LoVo (cell line): ENCODE data around the gene HCAR1.
"Not testable (repeated sequence)": the region's sequence is repeated elsewhere in the genome, so short reads cannot be mapped to it uniquely, and the experiment has no call there.

Experiments
- DNase-seq: peaks from one replicate; pipeline ENCODE4 v3.0.0-alpha.2; 2016; ENCODE audit warnings: low spot score

Gene HCAR1

GRCh38 chr12:122721057-122721545 is 9.5 kb downstream of the HCAR1 start:
- DNase-seq: no peak

GRCh38 chr12:122716658-122717057 is 14.0 kb downstream of the HCAR1 start, which contains the start of gene HCAR3:
HCAR3 (minus strand) TSS chr12:122716811; CDS start chr12:122716737, 74 bp downstream.
- not testable (repeated sequence) for DNase-seq

GRCh38 chr12:122715211-122715610 is 15.4 kb downstream of the HCAR1 start:
- not testable (repeated sequence) for DNase-seq

GRCh38 chr12:122713491-122714188 is 17.0 kb downstream of the HCAR1 start:
- DNase-seq: not testable (repeated sequence)

- not testable (repeated sequence) for DNase-seq
These were observed 19.4 kb downstream of the HCAR1 start for GRCh38 chr12:122711266-122711665.

DNA sequence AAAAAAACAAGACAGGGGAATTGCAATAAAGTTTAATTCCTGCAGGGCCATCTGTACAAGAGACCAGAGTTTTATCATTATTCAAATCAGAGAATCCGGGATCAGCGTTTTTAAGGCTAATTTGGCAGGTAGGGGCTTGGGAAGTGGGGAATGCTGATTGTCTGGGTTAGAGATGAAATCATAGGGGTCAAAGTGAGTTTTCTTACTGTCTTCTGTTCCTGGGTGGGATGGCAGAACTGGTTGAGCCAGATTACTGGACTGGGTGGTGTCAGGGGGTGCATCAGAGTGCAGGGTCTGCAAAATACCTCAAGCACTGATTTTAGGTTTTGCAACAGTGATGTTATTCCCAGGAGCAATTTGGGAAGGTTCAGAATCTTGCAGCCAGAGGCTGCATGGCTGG is 20.3 kb downstream of the HCAR1 start:
- DNase-seq: not testable (repeated sequence)

- DNase-seq: not testable (repeated sequence)
These were observed 21.4 kb downstream of the HCAR1 start for GRCh38 chr12:122709287-122709686.

DNA sequence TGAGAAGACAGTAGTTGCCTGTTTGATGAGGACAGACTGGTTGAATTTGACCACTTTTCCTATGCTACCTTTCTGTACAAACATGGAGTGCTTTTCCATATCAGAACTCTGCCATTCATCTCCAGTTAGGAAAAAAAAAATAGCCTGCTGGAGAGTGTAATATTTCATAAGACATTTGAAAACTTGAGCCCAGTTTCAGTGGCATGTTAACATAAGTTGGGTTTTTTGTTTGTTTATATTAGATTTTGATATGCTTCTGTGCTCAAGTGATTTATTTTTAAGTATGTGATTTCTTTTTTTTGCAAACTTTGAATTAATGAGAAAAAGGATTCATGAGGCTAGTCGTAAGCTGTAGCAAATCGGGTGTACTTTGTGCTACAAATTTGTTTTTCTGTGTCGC is 26.8 kb downstream of the HCAR1 start:
- DNase-seq: not testable (repeated sequence)

DNA sequence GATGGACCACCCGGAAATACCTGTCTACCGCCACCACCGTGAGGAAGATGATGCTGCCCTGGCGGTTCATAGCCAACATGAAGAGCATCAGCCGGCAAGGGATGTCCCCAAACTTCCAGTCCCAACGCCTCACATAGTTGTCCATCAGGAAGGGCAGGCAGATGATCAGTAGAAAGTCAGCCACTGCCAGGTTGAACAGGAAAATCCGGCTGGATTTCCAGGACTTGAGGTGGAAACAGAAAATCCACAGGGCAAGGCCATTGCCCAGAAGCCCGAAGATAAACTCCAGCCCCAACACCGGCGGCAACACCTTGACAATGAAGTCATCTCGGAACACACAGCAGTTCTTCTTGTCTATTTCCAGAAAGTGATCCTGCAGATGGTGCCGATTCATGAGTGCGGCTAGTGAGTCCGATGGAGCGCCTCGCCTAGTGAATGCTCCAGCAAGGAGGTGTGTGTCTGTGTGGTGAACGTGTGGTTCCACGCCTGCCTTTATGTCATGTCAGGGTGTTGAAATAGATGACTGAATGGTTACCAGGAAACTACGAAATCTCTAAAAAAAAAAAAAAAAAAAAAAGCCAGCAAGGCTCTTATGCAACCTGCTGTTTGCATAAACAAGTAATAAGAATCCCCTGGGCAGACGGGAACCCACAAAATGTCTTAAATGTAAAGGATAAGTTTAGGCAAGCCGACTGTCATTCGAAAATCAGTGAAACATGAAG is 27.6 kb downstream of the HCAR1 start, which contains the start of gene HCAR2:
Gene HCAR2 (minus strand): TSS at position 468 of the 722 bp plus-strand sequence. CDS start 74 bp downstream, at position 394.
- not testable (repeated sequence) for DNase-seq

GRCh38 chr12:122701481-122701880 is 29.2 kb downstream of the HCAR1 start:
- DNase-seq: not testable (repeated sequence)

DNA sequence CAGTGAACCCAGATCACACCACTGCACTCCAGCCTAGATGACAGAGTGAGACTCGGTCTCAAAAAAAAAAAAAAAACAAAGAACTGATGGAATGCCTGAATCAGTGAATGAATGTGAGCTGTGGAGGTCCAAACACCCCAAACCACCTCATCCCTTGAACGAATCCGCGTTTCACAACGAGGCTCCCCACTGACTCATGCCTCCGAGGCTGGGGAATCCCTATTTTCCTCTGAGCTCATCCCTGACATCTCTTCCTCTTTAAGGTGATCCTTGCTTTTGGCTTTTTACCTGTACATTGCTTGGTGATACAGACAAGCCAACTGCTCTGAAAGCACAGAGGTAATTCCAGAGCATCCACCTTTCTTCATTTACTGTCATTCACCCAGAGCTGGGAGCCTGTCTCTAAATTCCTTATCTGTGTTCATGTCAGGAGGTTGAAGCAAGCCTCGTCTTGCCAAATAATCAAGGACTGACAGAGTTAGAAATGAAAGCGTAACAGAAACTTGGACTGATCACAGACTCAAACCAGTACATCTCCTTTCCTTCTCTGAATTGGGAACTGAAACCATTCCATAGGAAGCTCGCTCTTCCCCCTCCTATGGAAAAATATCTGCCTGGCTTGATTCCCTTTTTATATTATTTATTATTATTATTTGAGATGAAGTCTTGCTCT is 30.5 kb downstream of the HCAR1 start:
- DNase-seq: not testable (repeated sequence)

DNA sequence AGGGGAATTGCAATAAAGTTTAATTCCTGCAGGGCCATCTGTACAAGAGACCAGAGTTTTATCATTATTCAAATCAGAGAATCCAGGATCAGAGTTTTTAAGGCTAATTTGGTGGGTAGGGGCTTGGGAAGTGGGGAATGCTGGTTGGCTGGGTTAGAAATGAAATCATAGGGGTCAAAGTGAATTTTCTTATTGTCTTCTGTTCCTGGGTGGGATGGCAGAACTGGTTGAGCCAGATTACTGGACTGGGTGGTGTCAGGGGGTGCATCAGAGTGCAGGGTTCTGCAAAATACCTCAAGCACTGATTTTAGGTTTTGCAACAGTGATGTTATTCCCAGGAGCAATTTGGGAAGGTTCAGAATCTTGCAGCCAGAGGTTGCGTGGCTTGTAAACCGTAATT is 33.7 kb downstream of the HCAR1 start:
- not testable (repeated sequence) for DNase-seq

GRCh38 chr12:122691566-122691965 is 39.1 kb downstream of the HCAR1 start:
- no peak for DNase-seq

DNA sequence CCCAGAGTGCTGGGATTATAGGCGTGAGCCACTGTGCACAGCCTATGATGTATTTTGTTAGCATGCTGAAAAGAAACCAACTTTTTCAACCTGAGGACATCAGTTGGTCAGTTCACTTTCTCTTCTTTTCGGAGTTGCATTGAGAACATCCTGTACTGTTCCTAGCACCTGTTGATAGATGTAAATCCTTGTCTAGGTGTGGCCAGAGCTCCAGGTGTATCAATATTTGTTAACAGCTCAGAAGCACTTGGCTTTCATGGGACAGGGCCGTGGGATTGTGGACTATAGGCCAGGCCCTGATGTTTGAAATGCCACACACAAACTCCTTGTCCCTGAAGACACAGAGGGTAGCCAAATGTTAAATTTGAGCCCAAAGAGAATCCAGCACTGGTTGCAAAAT is 42.4 kb downstream of the HCAR1 start:
- DNase-seq: no peak

- peak; percentile 29 for DNase-seq
These were observed 43.6 kb downstream of the HCAR1 start for GRCh38 chr12:122687086-122687485.

DNA sequence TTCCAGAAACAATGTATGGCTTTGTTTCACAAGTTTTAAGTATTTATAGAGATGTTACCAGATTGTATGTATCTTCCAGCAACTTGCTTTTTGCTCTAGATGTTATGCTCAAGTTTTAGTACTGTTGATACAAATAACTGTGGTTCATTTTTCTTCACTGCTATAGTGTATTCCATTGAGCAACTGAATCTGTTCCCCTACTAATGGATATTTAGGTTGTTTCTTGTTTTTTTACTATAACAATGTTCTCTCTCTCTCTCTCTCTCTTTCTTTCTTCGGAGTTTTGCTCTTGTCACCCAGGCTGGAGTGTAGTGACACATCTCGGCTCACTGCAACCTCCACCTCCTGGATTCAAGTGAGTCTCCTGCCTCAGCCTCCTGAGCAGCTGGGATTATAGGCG is 44.1 kb downstream of the HCAR1 start:
- no peak for DNase-seq

GRCh38 chr12:122684297-122684813 is 46.3 kb downstream of the HCAR1 start:
- no peak for DNase-seq

DNA sequence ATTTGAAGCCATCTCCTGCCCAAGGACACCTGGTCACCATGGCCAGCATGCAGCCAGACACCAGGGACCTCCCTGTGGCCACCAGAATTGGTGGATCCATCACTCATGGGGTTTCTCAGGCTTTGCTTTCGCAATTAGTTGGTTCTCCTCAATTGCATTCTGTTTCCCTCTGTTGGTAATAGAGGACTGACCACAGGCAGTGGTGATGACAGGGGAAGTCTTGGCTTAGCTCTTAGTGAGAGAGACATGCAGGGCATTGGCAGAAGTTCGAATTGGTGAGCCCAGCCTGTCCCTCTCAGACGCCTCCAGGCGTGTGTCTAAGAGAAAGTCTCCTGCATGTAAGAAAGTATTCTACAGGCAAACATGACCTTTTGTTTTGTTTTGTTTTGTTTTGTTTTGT is 48.8 kb downstream of the HCAR1 start:
- DNase-seq: no peak

DNA sequence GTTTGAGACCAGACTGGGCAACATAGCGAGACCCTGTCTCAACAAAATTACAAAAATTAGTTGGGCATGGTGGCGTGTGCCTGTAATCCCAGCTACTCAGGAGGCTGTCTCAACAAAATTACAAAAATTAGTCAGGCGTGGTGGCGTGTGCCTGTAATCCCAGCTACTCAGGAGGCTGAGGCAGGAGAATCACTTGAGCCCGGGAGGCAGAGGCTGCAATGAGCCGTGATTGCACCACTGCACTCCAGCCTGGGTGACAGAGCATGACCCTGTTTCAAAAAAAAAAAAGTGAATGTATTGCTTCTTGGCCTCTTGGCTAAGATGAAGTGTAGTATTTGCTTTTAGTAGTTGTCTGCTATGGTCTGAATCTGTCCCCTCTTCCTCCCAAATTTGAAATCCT is 49.7 kb downstream of the HCAR1 start:
- not testable (repeated sequence) for DNase-seq

DNA sequence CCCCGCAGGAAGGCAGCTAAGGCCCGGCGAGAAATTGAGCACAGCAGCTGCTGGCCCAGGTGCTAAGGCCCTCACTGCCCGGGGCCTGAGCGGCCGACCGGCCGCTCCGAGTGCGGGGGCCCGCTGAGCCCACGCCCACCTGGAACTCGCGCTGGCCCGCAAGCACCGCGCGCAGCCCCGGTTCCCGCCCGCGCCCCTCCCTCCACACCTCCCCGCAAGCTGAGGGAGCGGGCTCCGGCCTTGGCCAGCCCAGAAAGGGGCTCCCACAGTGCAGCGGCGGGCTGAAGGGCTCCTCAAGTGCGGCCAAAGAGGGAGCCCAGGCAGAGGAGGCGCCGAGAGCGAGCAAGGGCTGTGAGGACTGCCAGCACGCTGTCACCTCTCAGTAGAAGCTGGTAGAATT is 53.9 kb downstream of the HCAR1 start:
- not testable (repeated sequence) for DNase-seq
